Heart right ventricle (tissue), 16 donors: ENCODE results near the gene KIAA0513. TPM values are rescaled to one million over a fixed set of nuclear protein-coding genes. Genes with fewer than 3 reads are reported as not detected.

Experiments
- ATAC-seq, 8 donors: fragments of 200-7000 bp; cut with Tn5 transposase; one replicate each; pipeline ENCODE4 v1.9.1; 2020; ENCODE audit warnings: mild to moderate bottlenecking in 8 of 8, moderate library complexity in 8 of 8, moderate number of reproducible peaks in 1 of 8
- DNase-seq, 2 donors: peaks; one replicate each; pipeline ENCODE4 v3.0.0-alpha.2; 2020
- H3K27ac ChIP-seq, 10 donors: fragments of 200-600 bp; sonication (generic) in 2 of 10; one replicate each; pipeline versions ENCODE4 v1.5.0 to v1.8.0; 2020 to 2022; ENCODE audit warnings: mild to moderate bottlenecking in 3 of 10
- H3K27me3 ChIP-seq, 7 donors: fragments of 200-600 bp; one replicate each; pipeline ENCODE4 v1.8.0; 2021 to 2022; ENCODE audit warnings: mild to moderate bottlenecking in 2 of 7
- H3K36me3 ChIP-seq, 9 donors: fragments of 200-600 bp; sonication (generic) in 1 of 9; one replicate each; pipeline versions ENCODE4 v1.5.0 to v1.8.0; 2020 to 2022; ENCODE audit warnings: mild to moderate bottlenecking in 2 of 9
- H3K4me1 ChIP-seq, 9 donors: fragments of 200-600 bp; sonication (generic) in 1 of 9; one replicate each; pipeline versions ENCODE4 v1.5.0 to v1.8.0; 2020 to 2022; ENCODE audit warnings: mild to moderate bottlenecking in 4 of 9
- H3K4me3 ChIP-seq, 10 donors: fragments of 200-600 bp; sonication (generic) in 2 of 10; one replicate each; pipeline versions ENCODE4 v1.5.0 to v1.8.0; 2020 to 2022; ENCODE audit warnings: mild to moderate bottlenecking in 7 of 10, moderate library complexity in 2 of 10
- H3K9me3 ChIP-seq, 11 donors: fragments of 200-600 bp in 10 of 11; sonication (generic) in 2 of 11; one replicate each; pipeline versions ENCODE4 v1.5.0 to v1.8.0; 2013 to 2022; ENCODE audit warnings: mild to moderate bottlenecking in 2 of 11, control low read depth in 1 of 11, moderate library complexity in 1 of 11
- WGBS, 2 donors: extraction: QIAGEN DNeasy Blood & Tissue Kit; methylation state at CpG; one replicate each; pipeline ENCODE4 v1.1.7; 2013; ENCODE audit warnings: inconsistent platforms in 1 of 2; 5-methylcytosine and 5-hydroxymethylcytosine counted together
- intact Hi-C, 10 donors: fragments of 100-400 bp; cut with DNase I; formaldehyde crosslinking; loops; one replicate each; pipeline versions ENCODE4 v1.11.1 to v1.14.2; 2022
- polyA plus RNA-seq, 2 donors: library from polyadenylated mRNA; stranded (reverse); fragments of 200-250 nt; gene quantifications; one replicate each; pipeline ENCODE4 v1.2.3, GENCODE V29; 2013
- total RNA-seq, 10 donors: library from RNA; stranded (reverse); fragmentation: NEBNext Ultra II Directional in 3 of 10; extraction: Animal tissue kit (Norgen Biotek cat#: 25700) in 3 of 10; gene quantifications; one replicate each; pipeline versions ENCODE4 v1.2.1 to v1.2.4, GENCODE V29; 2021 to 2023
- TF ChIP-seq, protein P1 (sequence below), 9 donors: fragments of 200-600 bp; sonication (generic) in 2 of 9; IDR thresholded peaks; one replicate each; pipeline versions ENCODE4 v1.5.0 to v1.8.0; 2021 to 2022; ENCODE audit warnings: antibody characterized with exemption in 9 of 9, mild to moderate bottlenecking in 5 of 9, moderate library complexity in 1 of 9
- donor health status: Arrhythmogenic right ventricular cardiomyopathy.
- donor health status: ischemic (EF 13 %, LVEDD 7.1; RV severe dilation, severe dysfunction).
- donor health status: healthy with polysubstance abuse.
- donor health status: DM: no; HTN: yes; CAD: no.
- donor health status: DM: no; HTN: no; CAD: no.
- donor health status: ischemic (EF 25% LVEDD 6.9; RV normal size, moderate dysfunction).
- donor health status: ischemic (EF 25% LVEDD 5.7; RV mildly dilated, moderate dysfunction).
- donor health status: healthy.
- donor health status: DM: yes; HTN: yes; CAD: no.
- donor health status: Ischemic cardiomyopathy.
- donor health status: ischemic (EF 35%, LVEDD 5.7; RV mildly dilated, moderate dysfunction).
- donor health status: nonischemic (EF 11% LVEDD 7.7; RV severe dilation, severe dysfunction).
- donor health status: DM: yes; HTN: yes; CAD: no.
- donor health status: PGD.
- donor health status: ischemic (EF 29% LVEDD 5.4; RV normal size, mild dysfunction).
- donor health status: nonischemic (EF 23%, LVEDD 6.1; RV moderate dilation, normal function).

The KIAA0513 gene
- total and polyA plus RNA-seq, 12 donors: 2.4 to 10.9 (median 8.3) TPM

GRCh38 chr16:85081038-85081437 lies 53.4 kb downstream of the KIAA0513 start:
- WGBS, 2 donors: 84 to 90% methylated on average over 9 of the region's 9 CpGs
- intact Hi-C loops: loop anchor here in 6 of 10 donors (5.0 to 10.0 kb wide), 5 partner anchors 49 to 326 kb away; partner anchors contain the start of gene ZDHHC7 (in 2 of the 6)
- H3K36me3 ChIP-seq: peaks cover 0 to 56% (median 10%) of the 10 kb centered on the region in 9 donors
- DNase-seq (no peak), ATAC-seq (no peak)
- TF ChIP-seq, protein P1, sequence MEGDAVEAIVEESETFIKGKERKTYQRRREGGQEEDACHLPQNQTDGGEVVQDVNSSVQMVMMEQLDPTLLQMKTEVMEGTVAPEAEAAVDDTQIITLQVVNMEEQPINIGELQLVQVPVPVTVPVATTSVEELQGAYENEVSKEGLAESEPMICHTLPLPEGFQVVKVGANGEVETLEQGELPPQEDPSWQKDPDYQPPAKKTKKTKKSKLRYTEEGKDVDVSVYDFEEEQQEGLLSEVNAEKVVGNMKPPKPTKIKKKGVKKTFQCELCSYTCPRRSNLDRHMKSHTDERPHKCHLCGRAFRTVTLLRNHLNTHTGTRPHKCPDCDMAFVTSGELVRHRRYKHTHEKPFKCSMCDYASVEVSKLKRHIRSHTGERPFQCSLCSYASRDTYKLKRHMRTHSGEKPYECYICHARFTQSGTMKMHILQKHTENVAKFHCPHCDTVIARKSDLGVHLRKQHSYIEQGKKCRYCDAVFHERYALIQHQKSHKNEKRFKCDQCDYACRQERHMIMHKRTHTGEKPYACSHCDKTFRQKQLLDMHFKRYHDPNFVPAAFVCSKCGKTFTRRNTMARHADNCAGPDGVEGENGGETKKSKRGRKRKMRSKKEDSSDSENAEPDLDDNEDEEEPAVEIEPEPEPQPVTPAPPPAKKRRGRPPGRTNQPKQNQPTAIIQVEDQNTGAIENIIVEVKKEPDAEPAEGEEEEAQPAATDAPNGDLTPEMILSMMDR (IDR thresholded peaks at IDR 0.05): no peak
- no peaks in the 10 kb centered on the region for H3K9me3 ChIP-seq
- no peak overlapping the region for H3K27ac ChIP-seq
- H3K4me3 ChIP-seq: no peak overlapping the region
- H3K27me3 ChIP-seq: no peaks in the 10 kb centered on the region
- peaks cover 0 to 10% (median 0%) of the 10 kb centered on the region in 9 donors for H3K4me1 ChIP-seq

GRCh38 chr16:85081765-85082164 lies 54.2 kb downstream of the KIAA0513 start:
- WGBS, 2 donors: 87 to 89% methylated on average over 15 of the region's 15 CpGs
- TF ChIP-seq, protein P1 (IDR thresholded peaks at IDR 0.05): no peak
- H3K27ac ChIP-seq: no peak overlapping the region
- H3K27me3 ChIP-seq: no peaks in the 10 kb centered on the region
- peaks cover 0 to 50% (median 9%) of the 10 kb centered on the region in 9 donors for H3K36me3 ChIP-seq
- H3K4me3 ChIP-seq: no peak overlapping the region
- no peak for DNase-seq
- H3K4me1 ChIP-seq: peaks cover 0 to 12% (median 0%) of the 10 kb centered on the region in 9 donors
- intact Hi-C loops: loop anchor here in 6 of 10 donors (5.0 to 10.0 kb wide), 5 partner anchors 49 to 327 kb away; partner anchors contain the start of gene ZDHHC7 (in 2 of the 6)
- H3K9me3 ChIP-seq: no peaks in the 10 kb centered on the region
- ATAC-seq: no peak

DNA sequence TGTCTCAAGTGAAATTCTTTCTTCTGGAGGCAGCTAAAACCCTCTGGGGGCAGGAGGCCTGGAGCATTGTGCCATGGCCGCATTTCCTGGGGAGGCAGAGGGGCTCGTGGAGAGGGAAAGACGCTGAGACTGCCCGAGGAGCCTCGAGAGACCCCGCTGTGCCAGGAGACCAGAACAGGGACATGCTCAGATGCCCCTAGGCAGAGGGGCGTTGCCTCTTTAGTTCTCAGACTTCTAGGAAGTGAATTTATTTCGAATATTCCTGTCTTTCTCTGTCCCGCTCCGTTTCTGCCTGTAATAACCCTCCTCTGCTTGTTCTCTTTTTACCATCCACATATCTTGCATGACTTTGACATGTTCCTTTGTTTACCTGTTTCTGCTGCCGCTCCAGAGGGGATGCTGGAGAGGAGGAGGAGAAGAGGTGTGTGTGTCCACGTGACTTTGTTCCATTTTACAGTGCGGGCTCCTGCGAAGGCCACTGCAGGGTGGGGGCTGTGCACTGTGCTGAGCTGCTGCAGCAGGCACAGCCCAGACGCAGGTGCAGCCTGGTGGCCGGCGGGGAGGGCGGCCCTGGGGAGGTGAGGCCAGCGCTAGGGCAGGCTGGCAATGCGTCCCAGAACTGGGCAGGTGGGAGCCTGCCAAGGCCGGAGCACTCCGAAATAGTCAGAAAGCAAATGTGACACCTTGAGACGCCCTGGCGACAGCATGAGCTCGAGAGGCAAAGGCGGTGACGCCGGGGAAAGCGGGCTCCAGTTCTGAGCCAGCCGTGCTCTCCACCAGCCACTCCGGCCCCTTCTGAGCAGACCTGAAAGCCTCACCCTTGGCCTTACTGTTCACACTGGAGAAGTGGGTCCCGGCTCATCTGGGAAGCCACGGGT lies 54.8 kb downstream of the KIAA0513 start:
- Histone ChIP-seq H3K4me1 (peaks cover 0 to 14% (median 0%) of the 10 kb centered on the region in 9 donors), H3K27me3 (no peaks in the 10 kb centered on the region), H3K36me3 (peaks cover 0 to 44% (median 5%) of the 10 kb centered on the region in 9 donors), H3K4me3 (no peak overlapping the region), H3K27ac (no peak overlapping the region), H3K9me3 (no peaks in the 10 kb centered on the region)
- 66 to 71% methylated on average over 33 of the region's 33 CpGs for WGBS, 2 donors
- TF ChIP-seq, protein P1 (IDR thresholded peaks at IDR 0.05): no peak
- ATAC-seq: peak in 2 of 8 donors; percentile 4 to 9
- DNase-seq: no peak
- intact Hi-C loops: loop anchor here in 6 of 10 donors (5.0 to 10.0 kb wide), 5 partner anchors 50 to 328 kb away; partner anchors contain the start of gene ZDHHC7 (in 2 of the 6)

DNA sequence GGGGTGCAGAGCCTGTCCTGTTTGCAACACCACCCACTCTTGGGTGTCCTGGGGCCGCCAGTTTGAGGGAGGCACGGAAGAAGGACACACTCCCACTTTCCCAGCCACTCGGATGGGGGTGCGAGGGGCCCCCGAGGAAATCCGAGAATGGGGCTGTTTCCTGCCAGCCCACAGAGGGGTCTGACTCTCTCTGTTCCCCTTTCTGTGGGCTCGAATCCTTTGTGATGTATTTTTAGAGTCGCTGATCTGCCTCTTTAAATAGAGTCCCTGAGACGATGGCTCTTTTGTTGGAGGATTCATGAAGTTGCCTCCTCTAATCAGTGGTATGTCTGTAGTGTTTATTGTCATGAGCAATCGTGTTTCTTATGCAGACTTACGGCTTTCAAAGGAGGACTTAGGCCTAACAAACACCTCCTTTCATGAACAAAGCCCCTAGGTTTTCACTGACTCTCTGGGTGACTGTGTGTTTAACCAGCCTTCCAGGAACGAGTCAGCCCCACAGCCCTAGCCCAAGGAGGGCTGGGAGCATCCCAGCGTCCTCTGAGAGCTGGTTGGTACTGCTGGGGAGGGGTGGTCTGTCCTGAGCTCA lies 55.5 kb downstream of the KIAA0513 start:
- peaks cover 0 to 14% (median 0%) of the 10 kb centered on the region in 9 donors for H3K4me1 ChIP-seq
- no peaks in the 10 kb centered on the region for H3K27me3 ChIP-seq
- H3K27ac ChIP-seq: no peak overlapping the region
- H3K36me3 ChIP-seq: peaks cover 0 to 38% (median 5%) of the 10 kb centered on the region in 9 donors
- H3K9me3 ChIP-seq: no peaks in the 10 kb centered on the region
- ATAC-seq (no peak), DNase-seq (no peak)
- TF ChIP-seq, protein P1 (IDR thresholded peaks at IDR 0.05): no peak
- no peak overlapping the region for H3K4me3 ChIP-seq
- 54 to 55% methylated on average over 13 of the region's 13 CpGs for WGBS, 2 donors
- intact Hi-C loops: loop anchor here in 6 of 10 donors (5.0 to 10.0 kb wide), 5 partner anchors 51 to 328 kb away; partner anchors contain the start of gene ZDHHC7 (in 2 of the 6)
